ENCODE measurements around the gene CGB1. TPM values are rescaled to one million over a fixed set of nuclear protein-coding genes. Genes with fewer than 3 reads are reported as not detected.

The CGB1 gene
- total and polyA plus RNA-seq, 2 of the 13 experiments (the other 11 are each of a cell fraction or from before 2014, with no cell fraction given): not detected

DNA sequence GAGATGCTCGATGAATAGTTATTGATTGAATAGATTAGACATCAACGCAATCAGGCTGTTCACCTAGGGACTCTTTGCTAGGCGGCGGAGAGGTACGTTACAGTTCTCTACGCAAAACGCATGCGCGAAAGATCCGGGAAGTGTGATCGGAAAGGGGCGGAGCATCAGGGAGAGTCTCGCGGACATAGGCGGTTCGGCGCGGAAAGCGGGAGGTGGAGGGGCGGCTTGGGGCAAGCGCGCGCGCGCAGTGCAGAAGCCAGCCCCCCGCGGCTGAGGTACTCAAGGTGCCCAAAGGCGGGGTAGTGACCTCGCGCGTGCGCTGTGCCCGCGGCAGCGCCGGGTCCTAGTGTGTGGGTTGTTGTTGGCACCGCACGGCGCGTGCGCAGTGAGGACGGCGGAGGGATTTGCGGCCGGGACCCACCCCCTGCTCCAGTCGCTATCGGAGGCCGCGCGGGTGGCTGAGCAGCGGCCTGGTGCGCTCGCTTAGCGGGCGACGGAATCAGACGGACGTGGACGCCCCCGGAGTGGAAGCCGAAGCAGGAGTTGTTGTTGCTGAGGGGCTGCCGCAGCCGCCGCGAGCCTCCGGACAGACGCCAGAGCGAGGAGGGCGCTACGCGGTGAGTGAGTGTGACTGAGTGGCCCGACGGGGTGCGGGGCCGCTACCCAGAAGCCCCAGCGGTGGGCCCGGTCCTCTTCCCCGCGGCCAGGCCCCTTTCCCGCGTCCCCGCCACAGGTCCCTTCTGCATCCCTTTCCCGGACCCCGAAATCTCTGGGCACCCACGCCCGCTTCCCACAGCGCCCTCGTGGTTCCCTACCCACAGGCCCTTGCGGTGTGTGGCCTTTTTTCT, 48.5 kb upstream of the CGB1 start, which contains the start of gene SNRNP70 (continued):
- TF ChIP-seq, protein P1, sequence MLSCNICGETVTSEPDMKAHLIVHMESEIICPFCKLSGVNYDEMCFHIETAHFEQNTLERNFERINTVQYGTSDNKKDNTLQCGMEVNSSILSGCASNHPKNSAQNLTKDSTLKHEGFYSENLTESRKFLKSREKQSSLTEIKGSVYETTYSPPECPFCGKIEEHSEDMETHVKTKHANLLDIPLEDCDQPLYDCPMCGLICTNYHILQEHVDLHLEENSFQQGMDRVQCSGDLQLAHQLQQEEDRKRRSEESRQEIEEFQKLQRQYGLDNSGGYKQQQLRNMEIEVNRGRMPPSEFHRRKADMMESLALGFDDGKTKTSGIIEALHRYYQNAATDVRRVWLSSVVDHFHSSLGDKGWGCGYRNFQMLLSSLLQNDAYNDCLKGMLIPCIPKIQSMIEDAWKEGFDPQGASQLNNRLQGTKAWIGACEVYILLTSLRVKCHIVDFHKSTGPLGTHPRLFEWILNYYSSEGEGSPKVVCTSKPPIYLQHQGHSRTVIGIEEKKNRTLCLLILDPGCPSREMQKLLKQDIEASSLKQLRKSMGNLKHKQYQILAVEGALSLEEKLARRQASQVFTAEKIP (CRISPR knock-in tag; IDR thresholded peaks at IDR 0.05; ENCODE audit: borderline replicate concordance): no peak
- no peak for TF ChIP-seq ZFP36 (IDR thresholded peaks at IDR 0.05; ENCODE audit: borderline replicate concordance, low read depth, low read length, partially characterized antibody)
- no peak for TF ChIP-seq NCOR1 (IDR thresholded peaks at IDR 0.05; ENCODE audit: borderline replicate concordance, low read length)
- TF ChIP-seq, protein P2, sequence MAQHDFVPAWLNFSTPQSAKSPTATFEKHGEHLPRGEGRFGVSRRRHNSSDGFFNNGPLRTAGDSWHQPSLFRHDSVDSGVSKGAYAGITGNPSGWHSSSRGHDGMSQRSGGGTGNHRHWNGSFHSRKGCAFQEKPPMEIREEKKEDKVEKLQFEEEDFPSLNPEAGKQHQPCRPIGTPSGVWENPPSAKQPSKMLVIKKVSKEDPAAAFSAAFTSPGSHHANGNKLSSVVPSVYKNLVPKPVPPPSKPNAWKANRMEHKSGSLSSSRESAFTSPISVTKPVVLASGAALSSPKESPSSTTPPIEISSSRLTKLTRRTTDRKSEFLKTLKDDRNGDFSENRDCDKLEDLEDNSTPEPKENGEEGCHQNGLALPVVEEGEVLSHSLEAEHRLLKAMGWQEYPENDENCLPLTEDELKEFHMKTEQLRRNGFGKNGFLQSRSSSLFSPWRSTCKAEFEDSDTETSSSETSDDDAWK (CRISPR knock-in tag; IDR thresholded peaks at IDR 0.05): no peak
- peak; percentile 61 for TF ChIP-seq PITX1 (CRISPR knock-in tag; IDR thresholded peaks at IDR 0.05)
- TF ChIP-seq, protein P3, sequence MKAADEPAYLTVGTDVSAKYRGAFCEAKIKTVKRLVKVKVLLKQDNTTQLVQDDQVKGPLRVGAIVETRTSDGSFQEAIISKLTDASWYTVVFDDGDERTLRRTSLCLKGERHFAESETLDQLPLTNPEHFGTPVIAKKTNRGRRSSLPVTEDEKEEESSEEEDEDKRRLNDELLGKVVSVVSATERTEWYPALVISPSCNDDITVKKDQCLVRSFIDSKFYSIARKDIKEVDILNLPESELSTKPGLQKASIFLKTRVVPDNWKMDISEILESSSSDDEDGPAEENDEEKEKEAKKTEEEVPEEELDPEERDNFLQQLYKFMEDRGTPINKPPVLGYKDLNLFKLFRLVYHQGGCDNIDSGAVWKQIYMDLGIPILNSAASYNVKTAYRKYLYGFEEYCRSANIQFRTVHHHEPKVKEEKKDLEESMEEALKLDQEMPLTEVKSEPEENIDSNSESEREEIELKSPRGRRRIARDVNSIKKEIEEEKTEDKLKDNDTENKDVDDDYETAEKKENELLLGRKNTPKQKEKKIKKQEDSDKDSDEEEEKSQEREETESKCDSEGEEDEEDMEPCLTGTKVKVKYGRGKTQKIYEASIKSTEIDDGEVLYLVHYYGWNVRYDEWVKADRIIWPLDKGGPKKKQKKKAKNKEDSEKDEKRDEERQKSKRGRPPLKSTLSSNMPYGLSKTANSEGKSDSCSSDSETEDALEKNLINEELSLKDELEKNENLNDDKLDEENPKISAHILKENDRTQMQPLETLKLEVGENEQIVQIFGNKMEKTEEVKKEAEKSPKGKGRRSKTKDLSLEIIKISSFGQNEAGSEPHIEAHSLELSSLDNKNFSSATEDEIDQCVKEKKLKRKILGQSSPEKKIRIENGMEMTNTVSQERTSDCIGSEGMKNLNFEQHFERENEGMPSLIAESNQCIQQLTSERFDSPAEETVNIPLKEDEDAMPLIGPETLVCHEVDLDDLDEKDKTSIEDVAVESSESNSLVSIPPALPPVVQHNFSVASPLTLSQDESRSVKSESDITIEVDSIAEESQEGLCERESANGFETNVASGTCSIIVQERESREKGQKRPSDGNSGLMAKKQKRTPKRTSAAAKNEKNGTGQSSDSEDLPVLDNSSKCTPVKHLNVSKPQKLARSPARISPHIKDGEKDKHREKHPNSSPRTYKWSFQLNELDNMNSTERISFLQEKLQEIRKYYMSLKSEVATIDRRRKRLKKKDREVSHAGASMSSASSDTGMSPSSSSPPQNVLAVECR (CRISPR knock-in tag; IDR thresholded peaks at IDR 0.05; ENCODE audit: borderline replicate concordance): peak; percentile 94; the same call in 1 of the 2 replicates
- TF ChIP-seq ZNF12 (CRISPR knock-in tag; IDR thresholded peaks at IDR 0.05): peak; percentile 21; the same call in 1 of the 2 replicates
- TF ChIP-seq THAP11 (CRISPR knock-in tag; IDR thresholded peaks at IDR 0.05): peak; percentile 91
- TF ChIP-seq FIP1L1 (IDR thresholded peaks at IDR 0.05; ENCODE audit: borderline replicate concordance, insufficient read depth, low read depth, low read length): no peak
- no peak for TF ChIP-seq MAFK (conservative IDR thresholded peaks at IDR 0.05 in 1 of 2, IDR thresholded peaks at IDR 0.05 in 1 of 2; ENCODE audit: low read length in 2 of 2)
- peak; percentile 88 for TF ChIP-seq ZNF143 (CRISPR knock-in tag; IDR thresholded peaks at IDR 0.05)
- TF ChIP-seq, protein P4, sequence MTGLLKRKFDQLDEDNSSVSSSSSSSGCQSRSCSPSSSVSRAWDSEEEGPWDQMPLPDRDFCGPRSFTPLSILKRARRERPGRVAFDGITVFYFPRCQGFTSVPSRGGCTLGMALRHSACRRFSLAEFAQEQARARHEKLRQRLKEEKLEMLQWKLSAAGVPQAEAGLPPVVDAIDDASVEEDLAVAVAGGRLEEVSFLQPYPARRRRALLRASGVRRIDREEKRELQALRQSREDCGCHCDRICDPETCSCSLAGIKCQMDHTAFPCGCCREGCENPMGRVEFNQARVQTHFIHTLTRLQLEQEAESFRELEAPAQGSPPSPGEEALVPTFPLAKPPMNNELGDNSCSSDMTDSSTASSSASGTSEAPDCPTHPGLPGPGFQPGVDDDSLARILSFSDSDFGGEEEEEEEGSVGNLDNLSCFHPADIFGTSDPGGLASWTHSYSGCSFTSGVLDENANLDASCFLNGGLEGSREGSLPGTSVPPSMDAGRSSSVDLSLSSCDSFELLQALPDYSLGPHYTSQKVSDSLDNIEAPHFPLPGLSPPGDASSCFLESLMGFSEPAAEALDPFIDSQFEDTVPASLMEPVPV (CRISPR knock-in tag; IDR thresholded peaks at IDR 0.05): no peak
- no peak for TF ChIP-seq ZNF282 (IDR thresholded peaks at IDR 0.05; ENCODE audit: partially characterized antibody)
- peak; percentile 89 for TF ChIP-seq SRY (CRISPR knock-in tag; IDR thresholded peaks at IDR 0.05)
- TF ChIP-seq MED8 (CRISPR knock-in tag; IDR thresholded peaks at IDR 0.05; ENCODE audit: insufficient replicate concordance): peak; percentile 24
- TF ChIP-seq, protein P5, sequence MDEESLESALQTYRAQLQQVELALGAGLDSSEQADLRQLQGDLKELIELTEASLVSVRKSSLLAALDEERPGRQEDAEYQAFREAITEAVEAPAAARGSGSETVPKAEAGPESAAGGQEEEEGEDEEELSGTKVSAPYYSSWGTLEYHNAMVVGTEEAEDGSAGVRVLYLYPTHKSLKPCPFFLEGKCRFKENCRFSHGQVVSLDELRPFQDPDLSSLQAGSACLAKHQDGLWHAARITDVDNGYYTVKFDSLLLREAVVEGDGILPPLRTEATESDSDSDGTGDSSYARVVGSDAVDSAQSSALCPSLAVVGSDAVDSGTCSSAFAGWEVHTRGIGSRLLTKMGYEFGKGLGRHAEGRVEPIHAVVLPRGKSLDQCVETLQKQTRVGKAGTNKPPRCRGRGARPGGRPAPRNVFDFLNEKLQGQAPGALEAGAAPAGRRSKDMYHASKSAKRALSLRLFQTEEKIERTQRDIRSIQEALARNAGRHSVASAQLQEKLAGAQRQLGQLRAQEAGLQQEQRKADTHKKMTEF (CRISPR knock-in tag; IDR thresholded peaks at IDR 0.05): peak; percentile 91
- TF ChIP-seq ZNF232 (CRISPR knock-in tag; IDR thresholded peaks at IDR 0.05; ENCODE audit: borderline replicate concordance): peak; percentile 76; the same call in 1 of the 2 replicates
- TF ChIP-seq SALL1 (CRISPR knock-in tag; IDR thresholded peaks at IDR 0.05): peak; percentile 77
